ENCODE data around the gene CEP250. TPM values are rescaled to one million over a fixed set of nuclear protein-coding genes. Genes with fewer than 3 reads are reported as not detected.

CEP250 gene, protein sequence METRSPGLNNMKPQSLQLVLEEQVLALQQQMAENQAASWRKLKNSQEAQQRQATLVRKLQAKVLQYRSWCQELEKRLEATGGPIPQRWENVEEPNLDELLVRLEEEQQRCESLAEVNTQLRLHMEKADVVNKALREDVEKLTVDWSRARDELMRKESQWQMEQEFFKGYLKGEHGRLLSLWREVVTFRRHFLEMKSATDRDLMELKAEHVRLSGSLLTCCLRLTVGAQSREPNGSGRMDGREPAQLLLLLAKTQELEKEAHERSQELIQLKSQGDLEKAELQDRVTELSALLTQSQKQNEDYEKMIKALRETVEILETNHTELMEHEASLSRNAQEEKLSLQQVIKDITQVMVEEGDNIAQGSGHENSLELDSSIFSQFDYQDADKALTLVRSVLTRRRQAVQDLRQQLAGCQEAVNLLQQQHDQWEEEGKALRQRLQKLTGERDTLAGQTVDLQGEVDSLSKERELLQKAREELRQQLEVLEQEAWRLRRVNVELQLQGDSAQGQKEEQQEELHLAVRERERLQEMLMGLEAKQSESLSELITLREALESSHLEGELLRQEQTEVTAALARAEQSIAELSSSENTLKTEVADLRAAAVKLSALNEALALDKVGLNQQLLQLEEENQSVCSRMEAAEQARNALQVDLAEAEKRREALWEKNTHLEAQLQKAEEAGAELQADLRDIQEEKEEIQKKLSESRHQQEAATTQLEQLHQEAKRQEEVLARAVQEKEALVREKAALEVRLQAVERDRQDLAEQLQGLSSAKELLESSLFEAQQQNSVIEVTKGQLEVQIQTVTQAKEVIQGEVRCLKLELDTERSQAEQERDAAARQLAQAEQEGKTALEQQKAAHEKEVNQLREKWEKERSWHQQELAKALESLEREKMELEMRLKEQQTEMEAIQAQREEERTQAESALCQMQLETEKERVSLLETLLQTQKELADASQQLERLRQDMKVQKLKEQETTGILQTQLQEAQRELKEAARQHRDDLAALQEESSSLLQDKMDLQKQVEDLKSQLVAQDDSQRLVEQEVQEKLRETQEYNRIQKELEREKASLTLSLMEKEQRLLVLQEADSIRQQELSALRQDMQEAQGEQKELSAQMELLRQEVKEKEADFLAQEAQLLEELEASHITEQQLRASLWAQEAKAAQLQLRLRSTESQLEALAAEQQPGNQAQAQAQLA (N-terminal part only)
- total RNA-seq (2022; extraction: Qiagen RNA extraction) = 22.7 to 30.3 TPM (median 24.9 TPM) in 5 replicates

DNA sequence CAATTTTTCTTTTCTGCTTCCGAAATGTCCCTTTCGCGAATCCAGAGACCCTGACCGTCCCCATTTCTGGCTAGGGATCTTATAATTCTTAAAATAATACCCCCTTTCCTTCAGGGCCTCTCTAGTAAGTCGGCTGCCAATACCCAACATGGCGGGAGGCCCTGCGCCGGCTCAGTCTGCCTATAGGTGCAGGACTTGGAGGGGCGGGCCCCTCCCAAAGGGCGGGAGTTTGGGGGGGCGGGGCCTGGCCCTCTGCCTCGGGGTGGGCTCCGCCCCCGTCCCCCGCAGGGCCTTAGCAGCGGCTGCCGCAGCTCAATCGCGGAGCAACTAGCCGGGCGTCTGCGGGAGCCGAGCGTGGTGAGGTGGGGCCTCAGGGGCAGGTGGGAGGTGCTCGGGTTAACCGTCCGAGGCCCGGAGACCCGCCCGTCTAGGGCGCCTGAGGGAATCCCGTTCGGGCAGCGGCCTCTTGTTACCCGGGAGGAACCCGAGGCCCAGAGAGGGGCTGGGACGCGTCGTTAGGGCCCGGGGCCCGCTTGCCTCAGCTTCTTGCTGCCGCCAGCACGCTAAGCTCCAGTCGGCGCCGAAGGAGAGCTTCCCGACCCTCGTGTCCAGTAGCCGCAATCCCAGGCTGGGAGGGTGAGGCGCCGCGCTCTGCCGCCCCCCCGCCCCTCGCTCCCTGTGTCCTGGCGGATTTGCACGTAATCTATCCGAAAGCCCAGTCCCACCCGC lies at the start of gene CEP250:
CEP250 (plus strand) TSS at position 718 of the 729 bp plus-strand sequence. CDS start 6,770 bp downstream, outside the sequence.

GRCh38 chr20:35529552-35529951 lies 74.2 kb downstream of the CEP250 start, which contains the start of gene C20orf173:
Gene C20orf173 (minus strand): TSS chr20:35529652. CDS start chr20:35529373, 279 bp downstream.

GRCh38 chr20:35541783-35542662 lies 86.6 kb downstream of the CEP250 start, which contains the start of gene ERGIC3:
Gene ERGIC3 (plus strand): TSS chr20:35542078. CDS start chr20:35542098, 20 bp downstream.

Other genes with a start within 250 kb of the CEP250 start
- 26.7 to 31.9 TPM (median 30.4 TPM) in 5 replicates for gene MMP24, start 228.9 kb upstream of the CEP250 start, total RNA-seq (2022; extraction: Qiagen RNA extraction)
- gene MMP24OS, start 177.5 kb upstream of the CEP250 start, total RNA-seq (2022; extraction: Qiagen RNA extraction) = 54.4 to 97.8 TPM (median 90.2 TPM) in 5 replicates
- 396 to 456 TPM (median 432 TPM) in 5 replicates for gene EIF6, start 170.8 kb upstream of the CEP250 start, total RNA-seq (2022; extraction: Qiagen RNA extraction)
- 0.11 to 0.20 TPM (median 0.15 TPM) in 5 replicates for gene FAM83C, start 163.2 kb upstream of the CEP250 start, total RNA-seq (2022; extraction: Qiagen RNA extraction)
- gene UQCC1, start 43.6 kb upstream of the CEP250 start, total RNA-seq (2022; extraction: Qiagen RNA extraction) = 27.7 to 35.5 TPM (median 28.5 TPM) in 5 replicates
- gene GDF5, start 17.4 kb upstream of the CEP250 start, total RNA-seq (2022; extraction: Qiagen RNA extraction) = not detected in 5 replicates
- gene C20orf173, start 74.1 kb downstream of the CEP250 start, total RNA-seq (2022; extraction: Qiagen RNA extraction) = not detected in 5 replicates
- 212 to 242 TPM (median 237 TPM) in 5 replicates for gene ERGIC3, start 86.5 kb downstream of the CEP250 start, total RNA-seq (2022; extraction: Qiagen RNA extraction)
- gene SPAG4, start 160.2 kb downstream of the CEP250 start, total RNA-seq (2022; extraction: Qiagen RNA extraction) = 4.3 to 6.1 TPM (median 5.0 TPM) in 5 replicates
- 180 to 219 TPM (median 217 TPM) in 5 replicates for gene CPNE1, start 209.3 kb downstream of the CEP250 start, total RNA-seq (2022; extraction: Qiagen RNA extraction)
- 74.1 to 88.6 TPM (median 81.7 TPM) in 5 replicates for gene RBM12, start 209.3 kb downstream of the CEP250 start, total RNA-seq (2022; extraction: Qiagen RNA extraction)
- 31.9 to 40.5 TPM (median 39.0 TPM) in 5 replicates for gene NFS1, start 243.8 kb downstream of the CEP250 start, total RNA-seq (2022; extraction: Qiagen RNA extraction)
- gene ROMO1, start 243.8 kb downstream of the CEP250 start, total RNA-seq (2022; extraction: Qiagen RNA extraction) = 355 to 414 TPM (median 372 TPM) in 5 replicates

Data from A549 treated with AZD2906 at 1 μM for 4 hours (cell line).